ENCODE results near the gene CELA2A.
"Not testable (repeated sequence)": the region's sequence is repeated elsewhere in the genome, so short reads cannot be mapped to it uniquely, and the experiment has no call there.

CELA2A gene

DNA sequence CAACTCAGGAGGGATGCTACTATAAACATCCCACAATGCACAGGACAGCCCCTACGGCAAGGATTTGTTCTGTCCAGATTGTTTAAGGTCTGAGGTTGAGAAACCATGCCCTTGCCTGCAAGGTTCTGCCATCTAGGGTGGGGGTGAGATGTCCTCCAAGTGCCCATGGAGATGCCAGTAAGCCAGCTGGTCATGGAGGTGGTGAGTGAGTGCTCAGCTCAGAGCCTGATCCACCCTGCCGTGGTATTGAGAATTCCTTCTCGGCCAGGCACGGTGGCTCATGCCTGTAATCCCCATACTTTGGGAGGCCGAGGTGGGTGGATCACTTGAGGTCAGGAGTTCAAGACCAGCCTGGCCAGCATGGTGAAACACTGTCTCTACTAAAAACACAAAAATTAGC lies 31.6 kb upstream of the CELA2A start:
- DNase-seq (ENCODE audit: low read depth, low spot score), result no peak

DNA sequence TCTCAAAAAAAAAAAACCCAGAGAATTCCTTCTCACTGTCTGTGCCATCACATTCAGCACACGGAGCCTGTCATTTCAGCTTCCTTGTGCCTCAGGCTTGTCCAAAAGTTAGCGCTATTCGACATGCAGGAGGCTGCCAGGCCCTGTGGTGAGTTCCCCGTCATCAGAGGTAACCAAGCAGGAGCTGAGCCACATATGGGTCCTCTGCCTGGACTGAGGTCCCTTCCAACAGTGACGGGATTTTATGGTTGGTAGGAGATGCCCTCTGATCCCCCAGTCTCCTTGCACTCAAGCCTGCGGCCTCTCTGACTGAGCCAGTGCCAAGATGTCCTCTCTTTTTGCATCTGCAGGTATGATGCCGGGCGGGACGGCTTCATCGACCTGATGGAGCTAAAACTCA lies 31.0 kb upstream of the CELA2A start:
- no peak for DNase-seq (ENCODE audit: low read depth, low spot score)

DNA sequence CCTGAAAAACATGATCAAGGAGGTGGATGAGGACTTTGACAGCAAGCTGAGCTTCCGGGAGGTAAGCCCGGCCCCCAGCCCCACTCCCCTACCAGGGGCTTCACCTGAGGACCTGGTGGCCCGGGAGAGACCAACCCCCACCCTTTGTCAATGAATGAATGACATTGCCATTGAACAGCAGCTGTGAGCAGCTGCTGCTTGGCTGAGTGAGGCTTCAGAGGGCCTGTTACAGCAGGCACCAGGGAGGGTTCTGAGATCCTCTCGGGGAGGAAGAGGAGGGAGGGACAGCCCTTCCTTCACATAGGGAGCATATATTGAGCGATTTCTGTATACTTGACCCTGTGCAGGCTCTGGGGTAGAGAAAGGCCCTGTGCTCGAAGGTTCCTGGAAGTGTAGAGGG lies 30.6 kb upstream of the CELA2A start:
- DNase-seq (ENCODE audit: low read depth, low spot score), result no peak

DNA sequence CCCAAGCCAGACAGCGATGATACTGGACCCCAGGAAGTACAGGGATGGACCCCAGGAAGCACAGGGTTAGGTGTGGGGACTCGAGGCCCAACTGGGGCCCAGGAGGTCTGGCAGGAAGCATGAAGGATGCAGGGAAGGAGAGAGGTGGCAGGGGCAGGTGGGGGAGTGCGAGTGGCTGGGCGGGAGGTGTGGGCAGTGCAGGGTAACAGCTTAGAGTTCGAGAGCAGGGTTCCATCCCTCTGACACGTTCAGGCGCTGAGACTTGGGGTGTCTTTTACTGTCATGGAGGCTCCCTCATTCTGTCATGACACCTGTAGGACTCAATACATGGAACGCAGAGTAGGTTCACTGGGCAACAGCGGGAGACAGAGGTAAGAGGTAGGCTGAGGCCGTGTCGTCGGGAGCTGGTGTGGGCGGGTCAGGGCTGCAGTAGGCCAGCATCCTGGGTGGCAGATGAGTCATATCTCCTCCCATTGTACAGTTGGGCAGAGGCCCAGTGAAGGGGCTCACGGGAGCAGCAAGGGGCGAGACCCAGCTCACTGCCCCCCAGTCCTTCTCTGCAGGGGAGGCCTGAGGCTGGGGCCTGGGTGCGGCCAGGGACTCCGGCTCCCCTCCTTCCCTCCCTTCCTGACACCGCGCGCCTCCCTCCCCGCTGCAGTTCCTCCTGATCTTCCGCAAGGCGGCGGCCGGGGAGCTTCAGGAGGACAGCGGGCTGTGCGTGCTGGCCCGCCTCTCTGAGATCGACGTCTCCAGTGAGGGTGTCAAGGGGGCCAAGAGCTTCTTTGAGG lies 29.8 kb upstream of the CELA2A start:
- no peak for DNase-seq (ENCODE audit: low read depth, low spot score)

DNA sequence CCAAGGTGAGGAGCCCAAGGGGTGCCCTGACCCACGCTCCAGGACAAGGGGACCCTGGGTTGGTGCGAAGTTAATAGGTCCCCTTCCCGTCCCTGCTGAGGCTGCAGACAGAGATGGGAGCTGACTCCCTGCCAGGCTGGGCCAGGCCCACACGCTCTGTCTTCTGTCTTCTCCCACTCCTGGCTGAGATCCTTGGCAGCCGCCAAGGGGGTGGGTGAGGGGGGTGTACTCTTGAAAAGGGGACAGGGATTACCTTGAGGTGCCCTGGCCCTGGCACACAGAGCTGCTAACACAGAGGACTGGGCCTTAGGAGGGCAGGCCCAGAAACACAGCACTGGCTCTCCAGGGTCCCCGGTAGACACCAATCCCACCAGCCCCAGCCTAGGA lies 29.3 kb upstream of the CELA2A start:
- DNase-seq (ENCODE audit: low read depth, low spot score), result no peak

DNA sequence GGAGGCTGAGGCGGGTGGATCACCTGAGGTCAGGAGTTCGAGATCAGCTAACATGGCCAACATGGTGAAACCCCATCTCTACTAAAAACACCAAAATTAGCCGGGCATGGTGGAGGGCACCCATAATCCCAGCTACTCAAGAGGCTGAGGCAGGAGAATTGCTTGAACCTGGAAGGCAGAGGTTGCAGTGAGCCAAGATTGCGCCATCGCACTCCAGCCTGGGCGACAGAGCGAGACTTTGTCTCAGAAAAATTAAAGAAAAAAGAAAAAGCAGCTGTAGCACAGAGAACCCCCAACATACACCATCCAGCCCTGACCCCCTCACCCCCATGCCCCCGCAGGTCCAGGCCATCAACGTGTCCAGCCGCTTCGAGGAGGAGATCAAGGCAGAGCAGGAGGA lies 28.3 kb upstream of the CELA2A start:
- not testable (repeated sequence) for DNase-seq (ENCODE audit: low read depth, low spot score)

DNA sequence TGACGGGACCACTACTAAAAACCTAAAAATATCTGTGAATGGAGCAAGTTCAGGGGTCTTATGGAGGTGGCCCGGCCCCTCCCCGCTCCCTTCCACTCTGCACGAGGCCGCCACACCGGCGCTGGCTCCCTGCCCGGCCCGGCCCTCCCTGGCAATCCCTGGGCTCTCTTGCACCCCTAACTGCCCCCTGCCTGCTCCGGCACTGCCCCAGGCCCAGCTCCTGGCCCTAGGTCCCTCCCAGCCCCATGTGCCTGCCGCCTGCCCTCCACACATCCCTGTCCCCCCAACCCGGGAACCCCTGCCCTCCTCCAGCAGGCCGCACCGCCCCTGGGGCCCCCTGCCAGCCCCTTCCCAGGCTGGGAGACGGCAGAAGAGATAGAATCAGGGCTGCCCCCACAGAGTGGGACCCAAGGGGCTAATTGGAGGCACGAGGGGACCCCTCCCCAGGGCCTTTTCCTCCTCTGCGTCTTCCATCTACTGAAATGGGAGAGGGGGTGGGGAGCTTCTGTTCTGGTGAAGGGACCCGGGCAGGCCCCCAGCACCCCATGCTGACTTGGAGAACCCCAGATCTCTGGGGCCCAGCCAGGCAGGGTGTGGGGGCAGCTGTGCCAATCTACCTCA lies 27.6 kb upstream of the CELA2A start:
- DNase-seq (ENCODE audit: low read depth, low spot score), result no peak

DNA sequence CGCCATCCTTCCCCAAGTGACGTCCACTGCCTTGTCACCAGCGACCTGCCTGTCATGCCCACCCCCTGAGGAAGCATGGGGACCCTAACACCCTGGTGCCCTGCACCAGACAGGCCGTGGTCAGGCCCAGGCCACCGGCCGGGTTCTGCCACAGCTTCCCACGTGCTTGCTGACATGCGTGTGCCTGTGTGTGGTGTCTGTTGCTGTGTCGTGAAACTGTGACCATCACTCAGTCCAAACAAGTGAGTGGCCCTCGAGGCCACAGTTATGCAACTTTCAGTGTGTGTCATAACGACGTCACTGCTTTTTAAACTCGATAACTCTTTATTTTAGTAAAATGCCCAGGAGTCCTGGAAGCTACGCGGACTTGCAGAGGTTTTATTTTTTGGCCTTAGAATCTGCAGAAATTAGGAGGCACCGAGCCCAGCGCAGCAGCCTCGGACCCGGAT lies 26.8 kb upstream of the CELA2A start:
- no peak for DNase-seq (ENCODE audit: low read depth, low spot score)

DNA sequence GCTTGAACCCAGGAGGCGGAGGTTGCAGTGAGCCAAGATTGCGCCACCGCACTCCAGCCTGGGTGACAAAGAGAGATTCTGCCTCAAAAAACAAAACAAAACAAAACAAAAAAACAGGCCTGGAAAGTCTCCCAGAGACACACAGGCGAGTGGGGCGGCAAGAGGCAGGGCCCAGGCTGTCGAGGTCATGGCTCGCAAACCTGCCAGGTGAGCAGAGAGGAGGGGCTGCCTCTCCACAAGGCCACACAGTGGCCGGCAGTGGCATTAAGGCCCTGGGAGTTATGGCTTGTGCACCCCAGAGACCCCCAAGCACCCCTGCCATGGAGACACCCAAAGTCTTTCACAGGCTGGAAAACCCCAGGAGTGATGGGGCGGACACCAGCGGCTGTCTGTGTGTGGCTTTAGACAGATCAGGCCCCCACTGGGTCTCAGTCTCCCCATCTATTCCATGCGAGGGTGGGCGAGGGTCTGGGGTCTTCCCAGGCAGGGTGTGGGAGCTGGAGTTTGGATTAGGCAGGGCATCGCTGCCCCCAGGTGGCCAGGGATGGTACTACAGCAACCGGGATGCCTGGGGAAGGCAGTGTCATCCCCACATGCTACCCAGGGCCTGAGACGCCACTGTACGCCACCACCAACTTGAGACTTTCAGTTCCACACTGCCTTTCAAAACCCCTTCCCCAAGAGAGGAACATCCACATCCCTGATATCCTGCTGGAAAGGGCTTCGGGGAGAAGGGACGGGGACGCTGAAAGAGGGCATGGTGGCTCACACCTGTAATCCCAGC lies 25.6 kb upstream of the CELA2A start:
- no peak for DNase-seq (ENCODE audit: low read depth, low spot score)

DNA sequence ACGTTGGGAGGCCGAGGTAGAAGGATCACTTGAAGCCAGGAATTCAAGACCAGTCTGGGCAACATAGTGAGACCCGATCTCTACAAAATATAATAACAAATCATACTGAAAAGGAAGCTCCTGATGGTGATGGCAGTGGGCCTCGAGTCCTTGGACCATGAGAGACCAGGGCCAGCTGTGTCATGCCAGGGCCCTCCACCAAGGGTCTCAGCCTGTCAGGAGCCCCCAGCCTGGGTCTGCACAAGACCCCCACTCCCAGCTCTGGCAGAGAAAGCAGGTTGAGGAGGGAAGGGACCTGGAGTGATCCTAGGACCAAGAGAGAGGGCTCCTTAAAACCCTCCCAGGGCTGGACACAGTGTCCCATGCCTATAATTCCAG lies 25.0 kb upstream of the CELA2A start:
- DNase-seq (ENCODE audit: low read depth, low spot score), result no peak

DNA sequence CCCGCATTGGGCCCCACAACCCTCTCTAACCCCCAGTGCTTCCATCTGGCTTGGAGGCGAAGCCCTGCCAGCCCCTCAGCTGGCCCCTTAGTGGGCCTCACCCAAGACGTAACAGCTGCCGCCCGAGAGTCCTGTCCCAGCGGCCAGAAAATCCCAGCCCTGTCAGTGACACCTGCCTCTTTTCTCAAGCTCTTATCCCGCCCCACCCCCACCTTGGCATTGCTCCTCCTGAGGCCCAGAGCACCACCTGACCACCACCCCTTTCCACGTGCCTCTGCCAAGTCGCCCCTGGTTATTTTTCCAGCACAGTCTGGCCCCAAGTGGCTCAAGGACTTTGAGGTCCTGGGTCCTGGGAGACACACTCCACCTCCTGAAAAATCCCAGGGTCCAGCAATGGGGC lies 24.2 kb upstream of the CELA2A start:
- DNase-seq (ENCODE audit: low read depth, low spot score), result no peak

DNA sequence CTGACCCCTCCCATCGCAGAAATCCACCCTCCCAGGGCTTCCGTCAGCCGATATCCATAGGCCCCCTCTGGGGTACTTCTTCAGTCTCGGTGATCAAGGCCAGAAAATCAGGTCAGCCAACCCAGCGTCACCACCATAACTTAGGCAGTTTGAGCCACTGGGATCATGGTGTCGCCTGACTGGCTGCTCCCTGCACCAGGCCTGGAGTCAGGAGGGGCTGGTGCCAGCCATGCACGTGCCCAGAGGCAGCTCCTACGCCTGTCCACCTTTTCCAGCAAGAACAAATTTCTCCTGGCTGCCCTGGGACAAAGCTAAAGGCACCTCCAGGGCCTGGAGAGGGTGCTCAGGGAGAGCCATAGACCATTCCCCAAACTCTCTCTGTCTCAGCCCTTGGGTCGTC lies 23.1 kb upstream of the CELA2A start:
- no peak for DNase-seq (ENCODE audit: low read depth, low spot score)

DNA sequence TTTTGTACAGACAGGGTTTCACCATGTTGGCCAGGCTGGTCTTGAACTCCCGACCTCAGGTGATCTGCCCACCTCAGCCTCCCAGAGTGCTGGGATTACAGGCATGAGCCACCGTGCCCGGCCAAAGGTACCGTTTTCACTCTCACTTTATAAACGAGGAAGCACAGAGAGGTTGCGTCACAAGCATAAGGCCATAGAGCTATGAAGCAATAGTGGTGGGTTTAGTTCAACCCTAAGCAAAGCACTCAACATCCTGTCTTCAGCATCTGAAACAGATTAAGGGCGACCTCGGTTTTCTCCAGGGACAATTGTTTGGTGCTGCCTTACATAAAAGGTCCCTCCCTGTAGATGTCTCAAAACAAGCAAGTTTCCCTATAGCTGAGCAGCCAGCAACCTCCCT lies 21.8 kb upstream of the CELA2A start:
- DNase-seq (ENCODE audit: low read depth, low spot score), result not testable (repeated sequence)

DNA sequence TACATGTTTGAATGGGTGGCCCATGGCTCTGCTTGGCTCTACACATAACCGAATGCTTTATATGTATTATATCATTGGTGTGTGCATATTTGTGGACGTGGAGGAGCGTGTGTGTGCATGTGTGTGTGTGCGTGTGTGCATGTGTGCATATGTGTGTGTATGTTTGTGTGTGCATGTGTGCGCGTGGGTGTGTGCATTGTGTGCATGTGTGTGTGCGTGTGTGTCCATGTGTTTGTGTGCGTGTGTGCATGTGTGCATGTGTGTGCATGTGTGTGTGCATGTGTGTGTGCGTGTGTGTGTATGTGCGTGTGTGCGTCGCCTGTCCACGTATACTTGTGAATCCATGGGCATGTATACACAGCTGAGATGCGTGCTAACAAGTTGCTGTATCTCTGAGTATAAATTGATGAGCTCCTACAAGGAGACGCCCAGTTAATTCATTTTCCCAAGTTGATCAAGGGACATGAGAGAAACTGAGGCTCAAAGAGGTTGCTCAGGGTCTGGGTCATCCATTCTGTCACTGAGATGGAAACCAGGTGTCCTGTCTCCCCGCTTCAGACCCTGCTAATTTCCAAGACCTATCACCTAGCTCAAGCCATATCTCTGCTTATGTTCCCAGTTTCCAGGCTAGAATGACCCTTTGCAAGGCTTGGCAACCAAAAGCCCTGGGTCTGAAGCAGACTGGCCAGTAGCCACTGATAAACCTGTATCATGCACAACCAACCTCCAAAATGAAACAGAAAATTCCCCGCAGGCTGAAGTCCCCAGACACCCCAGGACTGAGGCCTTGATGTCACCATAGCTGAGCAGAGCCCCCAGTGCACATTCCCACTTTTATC lies 21.1 kb upstream of the CELA2A start:
- no peak for DNase-seq (ENCODE audit: low read depth, low spot score)

DNA sequence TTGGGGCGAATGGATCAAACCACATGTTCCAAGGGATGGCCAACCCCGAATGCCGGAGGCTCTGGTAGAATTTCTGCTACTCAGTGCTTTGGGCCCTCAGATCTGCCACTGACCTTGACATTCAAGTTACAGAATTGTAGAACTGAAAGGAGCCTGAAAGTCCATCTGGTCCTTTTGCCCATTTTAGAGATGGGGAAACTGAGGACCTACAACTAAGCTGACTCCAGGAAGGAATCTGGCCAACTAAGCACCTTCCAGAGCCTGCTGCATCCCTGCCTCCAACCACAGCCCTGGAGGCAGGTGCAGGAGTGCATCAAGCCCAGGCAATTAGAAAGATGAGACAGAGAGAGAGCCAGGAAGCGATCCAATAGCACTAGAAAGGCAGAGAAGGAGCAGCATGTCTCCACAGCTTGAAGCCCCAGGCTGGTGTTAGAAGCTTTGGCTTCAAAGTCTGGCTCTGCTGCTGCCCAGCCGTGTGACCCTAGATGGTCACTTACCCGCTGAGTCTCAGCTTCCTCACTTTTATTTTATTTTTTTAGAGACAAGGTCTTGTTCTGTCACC lies 19.6 kb upstream of the CELA2A start:
- DNase-seq (ENCODE audit: low read depth, low spot score), result no peak

DNA sequence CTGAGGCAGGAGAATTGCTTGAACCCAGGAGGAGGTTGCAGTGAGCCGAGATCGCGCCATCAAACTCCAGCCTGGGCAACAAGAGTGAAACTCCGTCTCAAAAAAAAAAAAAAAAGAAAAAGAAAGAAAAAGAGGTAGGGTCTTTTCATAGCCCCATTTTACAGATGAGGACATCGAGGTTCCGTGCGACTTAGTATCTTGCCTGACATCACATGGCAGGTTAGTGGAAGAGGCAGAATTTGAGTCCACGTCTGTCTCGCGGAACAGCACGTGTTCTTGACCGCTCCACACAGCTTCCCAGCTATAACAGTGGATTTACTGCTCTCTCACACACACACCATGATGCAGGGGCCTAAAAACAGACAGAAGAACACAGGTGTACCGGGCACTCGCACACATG lies 17.2 kb upstream of the CELA2A start:
- DNase-seq (ENCODE audit: low read depth, low spot score), result no peak

DNA sequence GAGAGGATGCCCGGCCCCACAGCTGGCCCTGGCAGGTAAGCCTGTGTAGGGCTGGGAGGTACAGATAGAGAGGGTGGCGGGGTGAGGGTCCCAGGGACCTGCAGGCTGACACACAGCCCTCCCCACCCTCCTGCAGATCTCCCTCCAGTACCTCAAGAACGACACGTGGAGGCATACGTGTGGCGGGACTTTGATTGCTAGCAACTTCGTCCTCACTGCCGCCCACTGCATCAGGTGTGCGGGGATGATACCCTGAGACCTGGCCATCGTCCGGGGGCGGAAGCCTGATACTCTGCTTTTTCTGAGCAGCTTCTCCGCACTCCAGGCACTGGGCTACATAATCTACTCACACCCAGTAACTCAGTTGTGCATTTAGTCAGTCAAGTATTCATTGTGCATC lies 16.2 kb upstream of the CELA2A start:
- DNase-seq (ENCODE audit: low read depth, low spot score), result no peak

DNA sequence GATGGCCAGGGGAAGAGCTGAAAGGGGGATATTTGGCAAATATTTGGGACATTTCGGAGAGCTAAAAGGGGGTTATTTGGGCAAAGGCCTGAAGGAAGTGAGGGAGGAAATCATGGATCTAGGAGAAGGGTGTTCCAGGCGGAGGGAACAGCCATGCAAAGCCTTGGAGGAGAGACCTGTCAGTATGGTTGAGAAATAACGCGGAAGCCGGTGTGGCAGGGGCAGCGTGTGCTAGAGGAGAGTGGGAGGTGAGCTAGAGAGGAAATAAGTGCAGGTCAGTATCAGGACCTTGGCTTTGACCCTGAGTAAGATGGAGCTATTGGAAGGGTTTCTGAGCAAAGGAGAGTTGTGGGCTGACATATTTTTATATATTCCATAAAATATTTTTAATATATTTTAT lies 15.3 kb upstream of the CELA2A start:
- DNase-seq (ENCODE audit: low read depth, low spot score), result no peak

DNA sequence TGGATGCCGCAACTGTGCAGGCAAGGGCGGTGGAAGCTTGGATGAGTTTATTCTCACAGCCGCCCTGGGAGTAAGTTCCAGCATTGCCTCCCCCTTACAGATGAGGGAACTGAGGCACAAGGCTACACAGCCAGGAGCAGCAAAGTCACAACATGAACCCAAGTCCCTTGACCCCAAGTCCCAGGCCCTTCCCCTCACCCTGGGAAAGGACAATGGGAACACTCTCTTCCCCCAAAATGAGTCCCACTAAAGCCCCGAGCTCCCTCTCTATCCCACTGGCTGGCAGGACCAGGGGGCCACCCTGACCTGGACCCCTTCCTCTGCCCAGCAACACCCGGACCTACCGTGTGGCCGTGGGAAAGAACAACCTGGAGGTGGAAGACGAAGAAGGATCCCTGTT lies 14.4 kb upstream of the CELA2A start:
- DNase-seq (ENCODE audit: low read depth, low spot score), result no peak

DNA sequence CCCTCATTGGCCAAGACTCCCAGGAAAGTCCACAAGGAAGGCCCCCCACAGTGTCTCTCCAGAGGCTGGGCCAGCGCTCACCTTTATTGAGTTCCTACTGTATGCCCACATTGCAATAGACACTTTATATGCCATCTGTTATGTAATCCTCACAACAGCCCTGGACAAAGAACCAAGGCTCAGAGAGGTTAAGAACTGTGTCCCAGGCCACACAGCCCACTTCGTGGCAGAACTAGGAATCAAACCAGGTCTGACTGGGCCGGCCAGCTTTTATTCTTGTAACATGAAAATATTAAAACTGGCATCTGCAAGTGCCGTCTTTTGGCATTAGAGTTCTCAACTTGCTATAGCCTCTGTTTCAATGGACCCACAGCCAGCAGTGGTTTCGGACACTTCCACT lies 13.8 kb upstream of the CELA2A start:
- no peak for DNase-seq (ENCODE audit: low read depth, low spot score)

DNA sequence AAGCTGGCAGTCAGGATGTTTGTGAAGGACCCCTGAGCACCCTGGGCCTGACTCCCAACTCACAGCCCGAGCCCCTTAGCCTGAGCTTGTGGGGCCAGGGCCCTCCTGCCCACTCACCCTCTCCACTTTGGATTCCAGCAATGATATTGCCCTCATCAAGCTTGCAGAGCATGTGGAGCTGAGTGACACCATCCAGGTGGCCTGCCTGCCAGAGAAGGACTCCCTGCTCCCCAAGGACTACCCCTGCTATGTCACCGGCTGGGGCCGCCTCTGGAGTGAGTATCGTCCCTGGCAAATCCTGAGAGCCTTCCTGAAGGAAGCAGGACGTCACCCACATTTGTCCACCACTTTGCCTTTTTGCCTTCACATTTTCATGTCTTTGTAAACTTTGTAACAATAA lies 13.3 kb upstream of the CELA2A start:
- no peak for DNase-seq (ENCODE audit: low read depth, low spot score)
